GM21515 (cell line): Measurements from ENCODE around the gene ZNF319.
"Not testable (repeated sequence)": the region's sequence is repeated elsewhere in the genome, so short reads cannot be mapped to it uniquely, and the experiment has no call there.

ENCODE experiments used
- ATAC-seq: cut with Tn5 transposase; IDR thresholded peaks from one replicate; pipeline ENCODE4 v1.9.1; 2021; ENCODE audit not compliant: unreplicated experiment

The ZNF319 gene

DNA sequence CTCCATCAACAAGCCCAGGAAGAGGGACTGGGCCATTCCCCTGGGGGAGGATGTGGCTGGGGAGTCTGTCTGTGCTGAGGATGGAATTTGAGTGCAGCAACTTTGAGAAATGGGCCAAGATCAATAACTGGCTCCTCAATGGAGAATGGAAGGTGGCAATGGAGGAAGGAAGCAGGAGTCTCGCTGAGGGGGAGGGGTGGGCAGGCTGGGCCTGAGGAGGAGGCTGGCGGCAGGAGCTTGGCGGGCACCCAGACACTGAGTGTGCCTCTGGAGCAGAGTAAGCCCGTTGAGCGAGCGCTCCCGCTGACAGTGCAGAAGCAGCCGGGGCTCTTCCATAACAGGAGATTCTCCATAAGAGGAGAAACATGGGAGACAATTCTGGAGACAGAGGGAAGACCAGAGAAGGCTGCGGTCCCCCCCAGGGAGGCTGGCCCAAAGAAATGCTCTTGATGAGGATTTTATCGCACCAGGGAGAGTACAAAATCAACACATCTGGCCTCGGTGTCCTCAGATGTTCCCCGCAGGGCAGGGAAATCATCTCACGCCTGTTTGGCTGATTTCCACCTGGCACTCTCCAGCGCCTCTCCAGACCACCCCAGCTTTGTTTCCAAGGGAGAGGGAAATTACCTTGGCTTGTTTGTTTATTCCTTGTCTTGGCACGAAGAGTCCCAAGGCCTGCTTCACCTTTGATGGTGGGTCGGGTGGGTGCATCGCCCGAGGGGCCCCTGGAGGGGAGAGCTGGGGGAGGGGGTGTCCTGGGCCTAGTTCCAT, 22.3 kb upstream of the ZNF319 start:
- ATAC-seq = no peak

DNA sequence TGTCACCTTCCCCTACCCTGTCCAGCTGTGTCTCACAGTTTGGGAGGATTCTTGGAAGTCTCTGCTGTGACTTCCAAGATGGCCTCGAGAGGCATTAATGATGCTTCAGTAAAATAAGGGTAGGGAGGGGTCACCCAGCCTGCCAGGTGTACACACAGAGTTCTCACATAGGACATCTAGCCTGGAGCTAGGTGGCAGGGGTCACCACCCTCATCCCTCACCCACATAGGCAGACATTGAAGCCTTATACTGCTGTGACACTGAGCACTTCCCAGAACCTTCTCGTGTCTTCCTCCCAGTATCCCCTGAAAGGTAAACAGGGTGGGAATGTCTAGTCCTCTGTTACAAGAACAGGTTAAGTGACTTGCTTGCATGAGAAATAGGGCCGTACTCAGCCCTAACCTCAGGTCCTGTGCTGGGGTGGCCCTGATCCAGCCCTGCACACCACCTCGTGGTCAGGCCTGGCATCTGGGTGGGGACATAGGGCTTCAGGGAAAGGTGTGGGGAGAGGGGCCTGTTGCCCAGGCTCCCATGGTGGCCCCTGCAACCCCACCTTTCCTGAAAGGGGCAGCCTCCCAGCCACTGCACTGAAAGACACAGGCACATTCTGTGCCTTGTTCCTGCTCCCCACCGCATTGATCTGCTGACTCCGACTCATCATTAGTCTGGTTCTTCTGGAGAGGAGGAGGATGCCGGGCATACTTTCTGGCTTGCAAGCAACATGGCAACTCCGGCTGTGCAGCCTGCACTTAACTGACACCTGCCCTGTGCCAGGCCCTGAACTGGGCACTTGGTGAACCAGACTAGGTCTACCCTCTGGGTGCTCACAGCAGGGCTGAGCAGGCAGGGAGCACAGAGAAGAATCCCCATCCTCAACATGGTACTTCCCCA, 21.4 kb upstream of the ZNF319 start:
- no peak for ATAC-seq

DNA sequence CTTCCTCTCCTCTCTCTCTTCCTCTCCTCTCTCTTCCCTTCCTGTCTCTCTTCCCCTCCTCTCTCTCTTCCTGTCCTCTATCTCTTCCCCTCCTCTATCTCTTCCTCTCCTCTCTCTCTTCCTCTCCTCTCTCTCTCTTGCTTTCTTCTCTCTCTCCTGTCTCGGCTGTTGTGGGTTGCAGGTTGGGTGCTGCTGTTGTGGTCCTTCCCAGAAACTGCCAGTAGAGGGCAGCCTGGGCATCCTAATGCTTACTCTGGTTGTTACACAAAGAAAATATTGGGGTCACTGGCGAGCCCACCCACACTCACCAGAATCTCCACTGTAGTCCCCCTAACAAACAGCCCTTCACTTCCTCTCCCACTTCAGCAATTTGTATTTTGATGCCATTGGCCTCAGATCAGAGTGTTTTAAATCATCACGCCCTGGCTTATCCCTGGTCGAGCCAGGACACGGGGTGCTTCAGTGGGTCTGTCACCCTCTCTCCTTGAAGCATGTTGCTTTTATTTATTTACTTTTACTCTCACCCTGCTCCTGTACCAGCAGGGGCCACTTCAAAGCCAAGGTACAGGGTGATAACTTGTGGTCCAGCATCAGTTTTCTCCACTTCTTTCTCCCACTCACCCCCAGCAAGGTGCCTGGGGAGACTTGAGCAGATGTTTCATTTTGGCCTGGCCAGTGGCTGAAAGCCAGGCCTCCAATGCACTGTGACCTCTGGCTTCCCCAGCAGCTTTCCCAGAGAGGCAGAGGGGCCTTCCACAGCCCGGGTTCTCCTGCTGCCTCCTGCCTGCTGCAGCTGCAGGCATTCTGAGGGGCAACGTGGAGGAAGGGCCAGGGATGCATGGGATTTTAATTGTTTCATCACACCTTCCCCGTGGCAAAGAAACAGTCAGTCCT, 20.4 kb upstream of the ZNF319 start:
- no peak for ATAC-seq

DNA sequence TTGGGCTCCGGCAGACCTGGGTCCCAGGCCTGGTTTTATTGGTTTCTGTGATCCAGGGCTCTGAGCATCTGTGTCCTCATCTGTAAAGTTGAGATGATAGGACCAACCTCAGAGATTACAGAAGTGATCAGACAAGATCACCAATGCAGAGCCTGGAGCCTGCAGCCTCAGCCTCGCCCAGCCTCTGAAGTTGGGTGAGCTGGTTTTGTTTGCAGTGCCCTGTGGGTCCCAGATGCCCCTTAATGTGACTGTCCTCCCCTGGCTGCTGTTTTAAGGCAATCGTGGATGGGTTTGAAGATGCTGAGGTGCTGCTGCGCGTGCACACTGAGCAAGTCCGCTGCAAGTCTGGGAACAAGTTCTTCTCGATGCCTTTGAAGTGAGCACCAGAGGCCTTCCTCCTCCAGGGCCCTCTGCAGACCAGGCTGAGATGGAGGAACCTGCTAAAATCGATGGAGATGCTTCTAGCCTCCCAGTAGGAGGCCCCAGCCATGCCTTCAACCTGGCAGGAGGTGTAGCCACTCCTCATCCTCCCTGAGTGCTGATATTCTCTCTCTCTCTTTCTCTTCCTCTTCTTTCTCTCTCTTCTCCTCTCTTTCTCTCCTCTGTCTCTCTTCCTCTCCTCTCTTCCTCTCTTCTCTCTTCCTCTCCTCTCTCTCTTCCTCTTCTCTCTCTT, 19.5 kb upstream of the ZNF319 start:
- no peak for ATAC-seq

DNA sequence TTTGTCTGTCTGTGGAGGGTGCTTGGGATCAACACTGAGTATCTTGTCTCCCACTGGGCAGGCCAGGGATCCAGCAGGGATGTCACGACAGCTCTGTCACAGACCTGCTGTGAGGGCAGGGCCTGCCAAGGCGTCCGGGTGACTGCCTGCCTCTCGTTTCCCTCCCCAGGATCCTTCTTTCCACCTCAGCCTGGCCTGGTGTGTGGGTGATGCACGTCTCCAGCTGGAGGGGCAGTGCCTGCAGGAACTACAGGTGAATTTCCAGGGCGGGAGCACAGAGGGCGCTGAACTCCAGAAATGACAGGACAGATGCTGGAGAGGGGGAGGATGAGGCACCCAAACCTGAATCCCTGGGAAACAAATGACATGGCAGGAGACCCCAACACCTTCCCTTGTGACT, 18.3 kb upstream of the ZNF319 start:
- no peak for ATAC-seq

DNA sequence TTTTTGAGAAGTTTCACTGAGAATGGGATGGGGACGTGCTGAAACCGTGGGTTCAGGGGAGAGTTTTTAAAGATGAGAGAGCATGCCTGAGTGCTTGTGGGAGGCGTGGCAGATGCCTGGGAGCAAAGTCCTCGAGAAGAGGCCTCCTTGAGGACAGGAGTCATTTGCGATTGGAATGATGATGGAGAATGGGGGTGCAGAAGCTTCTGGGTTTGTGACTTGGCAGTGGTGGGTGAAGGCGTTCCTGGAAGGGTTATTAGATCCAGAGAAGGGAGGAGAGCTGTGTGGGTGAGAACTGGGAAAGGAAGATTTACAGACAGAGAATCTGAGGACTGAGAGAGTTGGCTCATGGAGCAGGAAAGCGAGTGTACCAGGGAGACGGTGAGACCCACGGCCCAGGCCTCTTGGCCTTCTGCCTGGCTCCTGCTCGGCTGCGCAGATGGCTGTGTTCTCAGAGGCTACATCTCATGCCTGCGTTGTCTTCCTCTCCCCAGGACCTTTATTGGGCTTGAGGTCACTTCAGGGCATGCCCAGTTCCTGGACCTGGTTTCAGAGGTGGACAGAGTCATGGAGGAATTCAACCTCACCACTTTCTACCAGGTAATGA, 16.5 kb upstream of the ZNF319 start:
- no peak for ATAC-seq

DNA sequence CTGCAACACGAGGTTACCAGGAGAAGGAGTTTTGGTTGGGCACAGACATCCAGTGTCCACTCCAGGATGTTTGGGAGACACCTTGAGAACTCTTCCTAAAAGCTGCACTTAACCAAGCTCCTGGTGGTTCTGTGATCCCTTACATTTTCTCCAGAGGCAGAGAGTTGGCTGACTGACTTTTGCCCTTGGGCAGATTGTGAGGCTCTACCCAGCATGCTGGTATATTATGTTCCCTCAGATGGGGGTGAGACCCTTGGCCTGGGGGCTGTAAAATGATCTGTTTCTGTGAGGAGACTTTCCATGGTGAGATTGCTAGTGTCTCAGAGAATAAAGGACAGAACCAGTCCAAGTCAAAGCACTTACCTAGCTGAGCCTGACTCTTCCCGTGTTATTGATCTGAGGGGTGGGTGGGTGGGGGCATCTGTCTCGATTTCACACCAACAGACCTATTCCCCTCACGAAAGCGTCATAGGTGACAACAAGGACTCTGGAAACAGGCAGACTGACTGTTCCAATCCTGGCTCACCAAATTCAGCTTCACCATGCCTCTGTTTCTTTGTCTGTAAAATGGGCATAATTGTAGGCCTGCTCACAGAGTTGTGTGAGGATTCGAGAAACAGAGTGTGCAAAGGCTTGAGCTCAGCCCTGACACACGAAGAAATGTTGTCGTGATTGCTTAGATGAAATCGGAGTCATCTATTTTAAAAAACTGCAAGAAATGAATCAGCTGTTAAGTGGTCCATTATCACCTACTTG, 12.9 kb upstream of the ZNF319 start:
- no peak for ATAC-seq

DNA sequence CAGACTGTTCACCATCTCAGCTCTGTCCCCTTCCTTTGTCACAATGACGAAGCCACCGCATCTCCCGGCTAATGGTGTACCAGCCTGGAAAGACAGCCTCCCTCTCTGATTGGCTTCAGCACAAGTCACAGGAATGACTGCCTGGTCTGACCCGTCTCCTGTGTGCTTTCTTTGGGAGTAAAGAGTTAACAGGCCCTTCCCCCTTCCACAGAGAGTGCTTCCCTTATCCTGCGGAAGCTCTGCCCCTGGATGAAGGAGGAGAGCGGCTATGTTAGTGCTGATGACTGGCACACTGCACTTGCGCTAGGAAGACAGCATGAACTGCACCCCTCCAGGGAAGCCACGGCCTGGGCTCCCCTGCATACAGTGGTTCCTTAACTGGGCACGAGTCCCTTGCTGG, 12.0 kb upstream of the ZNF319 start:
- no peak for ATAC-seq

DNA sequence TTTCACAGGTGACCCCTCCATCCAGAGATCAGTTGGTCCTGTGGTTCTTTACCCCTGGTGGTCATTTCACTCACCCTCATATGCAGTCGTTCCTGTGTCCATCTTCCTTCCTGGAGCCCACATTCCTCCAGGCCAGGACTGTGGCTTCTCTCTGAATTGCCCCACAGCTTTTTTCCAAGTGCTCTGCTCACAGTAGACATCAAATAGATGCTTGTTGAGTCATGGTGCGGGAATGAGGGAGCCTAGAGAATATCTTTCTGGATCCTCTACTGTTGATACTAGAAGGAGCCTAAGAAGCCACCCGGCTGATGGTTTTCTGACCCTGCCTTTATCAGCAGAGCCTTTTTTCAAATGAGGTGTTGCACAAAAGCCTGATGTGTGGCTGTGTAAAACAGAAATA, 11.2 kb upstream of the ZNF319 start:
- ATAC-seq = no peak

DNA sequence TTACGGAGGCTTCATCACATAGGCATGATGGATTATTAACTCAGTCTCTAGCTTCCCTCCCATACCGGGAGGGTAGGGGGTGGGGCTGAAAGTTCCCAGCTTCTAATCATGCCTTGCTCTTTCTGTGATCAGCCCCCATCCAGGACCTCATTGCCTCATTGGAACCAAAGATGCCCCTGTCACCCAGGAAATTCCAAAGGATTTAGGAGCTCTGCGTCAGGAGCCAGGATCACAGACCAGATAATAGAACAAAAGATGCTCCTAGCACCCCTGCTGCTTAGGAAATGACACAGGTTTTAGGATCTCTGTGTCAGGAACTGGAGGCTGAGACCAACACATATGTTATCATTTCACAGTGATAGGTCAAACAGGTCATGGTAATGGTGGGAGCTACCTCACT, 10.4 kb upstream of the ZNF319 start:
- no peak for ATAC-seq

DNA sequence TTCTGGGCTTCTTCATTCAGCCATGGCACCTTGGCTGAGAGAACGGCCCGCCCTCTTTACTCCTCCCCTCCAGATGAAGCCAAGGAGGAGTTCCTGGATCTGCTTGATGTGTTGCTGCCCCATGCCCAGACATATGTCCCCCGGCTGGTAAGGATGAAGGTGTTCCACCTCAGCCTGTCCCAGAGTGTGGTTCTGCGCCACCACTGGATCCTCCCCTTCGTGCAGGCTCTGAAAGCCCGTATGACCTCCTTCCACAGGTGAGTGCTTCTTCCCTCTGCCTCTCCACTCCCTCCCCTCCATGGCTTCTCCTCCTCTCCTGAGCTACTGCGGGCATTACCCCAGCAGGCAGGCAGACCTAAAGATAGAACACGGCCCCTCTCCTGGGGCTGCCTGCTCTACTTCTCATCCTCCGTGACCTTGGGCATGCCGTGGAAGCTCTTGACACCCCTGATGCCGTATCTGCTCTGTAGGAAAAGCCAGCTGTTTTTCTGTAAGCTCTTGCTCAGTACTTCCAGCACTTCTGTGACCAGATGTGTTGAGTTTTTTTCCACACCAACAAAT, 9.5 kb upstream of the ZNF319 start:
- ATAC-seq = no peak

DNA sequence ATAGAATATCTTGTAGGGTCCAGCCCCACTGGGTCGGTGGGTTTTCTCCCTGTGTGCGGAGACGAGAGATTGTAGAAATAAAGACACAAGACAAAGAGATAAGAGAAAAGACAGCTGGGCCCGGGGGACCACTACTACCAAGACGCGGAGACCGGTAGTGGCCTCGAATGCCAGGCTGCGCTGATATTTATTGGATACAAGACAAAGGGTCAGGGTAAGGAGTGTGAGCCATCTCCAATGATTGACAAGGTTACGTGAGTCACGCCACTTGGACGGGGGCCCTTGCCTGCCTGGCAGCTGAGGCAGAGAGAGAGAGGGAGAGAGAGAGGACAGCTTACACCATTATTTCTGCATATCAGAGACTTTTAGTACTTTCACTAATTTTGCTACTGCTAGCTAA, 4.3 kb upstream of the ZNF319 start:
- not testable (repeated sequence) for ATAC-seq

DNA sequence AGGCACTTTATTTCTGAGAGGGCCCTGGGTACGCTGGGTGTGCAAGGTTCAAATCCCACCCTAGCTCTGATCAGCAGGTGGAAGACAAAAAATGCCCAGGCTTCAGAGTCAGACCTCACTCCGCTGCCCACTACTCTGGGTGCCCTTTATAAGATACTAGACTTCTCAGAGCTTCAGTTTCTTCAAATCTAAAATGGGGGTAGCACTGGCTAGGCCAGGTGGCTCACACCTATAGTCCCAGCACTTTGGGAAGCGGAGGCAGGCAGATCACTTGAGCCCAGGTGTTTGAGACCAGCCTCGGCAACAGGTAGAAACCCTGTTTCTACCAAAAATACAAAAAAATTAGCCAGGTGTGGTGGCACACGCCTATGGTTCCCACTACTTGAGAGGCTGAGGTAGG, 2.5 kb upstream of the ZNF319 start:
- ATAC-seq = no peak

DNA sequence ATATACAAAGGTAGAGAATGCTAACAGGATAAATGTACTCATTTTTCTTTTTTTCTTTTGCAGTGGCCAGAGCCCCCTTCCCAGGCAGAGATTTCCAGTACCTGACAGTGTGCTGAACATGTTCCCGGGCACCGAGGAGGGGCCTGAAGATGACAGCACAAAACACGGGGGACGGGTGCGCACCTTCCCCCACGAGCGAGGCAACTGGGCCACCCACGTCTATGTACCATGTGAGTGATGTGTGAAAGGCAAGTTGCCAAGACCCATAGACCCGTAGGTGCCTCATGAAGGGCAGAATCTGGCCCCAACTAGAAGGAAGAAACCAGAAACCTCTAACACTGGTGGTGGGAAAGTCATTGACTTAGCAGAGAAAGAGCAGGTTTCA, 1.9 kb upstream of the ZNF319 start:
- ATAC-seq = no peak

DNA sequence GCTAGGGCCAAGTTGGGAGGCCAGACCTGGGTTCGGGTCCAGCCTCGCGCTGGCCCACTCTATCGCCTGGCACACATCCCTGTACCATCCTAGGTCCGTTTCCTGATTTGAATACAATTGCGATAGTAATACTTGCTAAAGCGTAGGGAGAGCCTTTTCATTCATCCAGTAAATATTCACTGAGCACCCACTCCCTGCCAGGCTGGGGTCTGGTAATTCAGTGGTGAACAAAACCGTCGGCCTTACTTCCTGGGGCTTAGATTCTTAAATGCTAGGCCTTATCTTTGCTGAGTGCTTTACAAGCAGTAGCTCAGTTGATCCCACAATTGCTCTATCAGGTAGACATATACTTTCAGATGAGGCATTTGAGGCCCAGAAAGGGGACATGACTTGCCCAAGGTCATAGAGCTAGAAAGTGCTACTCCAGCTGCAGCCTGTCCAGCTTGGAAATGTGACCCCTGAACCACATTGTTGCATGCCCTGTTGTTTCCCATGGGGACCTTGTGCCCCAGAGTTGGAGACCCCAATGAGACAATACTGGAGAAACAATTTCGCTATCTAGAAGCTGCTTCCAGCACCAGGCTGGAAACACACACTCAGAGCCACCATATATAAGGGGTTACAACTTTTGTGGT, 1.4 kb upstream of the ZNF319 start:
- no peak for ATAC-seq

DNA sequence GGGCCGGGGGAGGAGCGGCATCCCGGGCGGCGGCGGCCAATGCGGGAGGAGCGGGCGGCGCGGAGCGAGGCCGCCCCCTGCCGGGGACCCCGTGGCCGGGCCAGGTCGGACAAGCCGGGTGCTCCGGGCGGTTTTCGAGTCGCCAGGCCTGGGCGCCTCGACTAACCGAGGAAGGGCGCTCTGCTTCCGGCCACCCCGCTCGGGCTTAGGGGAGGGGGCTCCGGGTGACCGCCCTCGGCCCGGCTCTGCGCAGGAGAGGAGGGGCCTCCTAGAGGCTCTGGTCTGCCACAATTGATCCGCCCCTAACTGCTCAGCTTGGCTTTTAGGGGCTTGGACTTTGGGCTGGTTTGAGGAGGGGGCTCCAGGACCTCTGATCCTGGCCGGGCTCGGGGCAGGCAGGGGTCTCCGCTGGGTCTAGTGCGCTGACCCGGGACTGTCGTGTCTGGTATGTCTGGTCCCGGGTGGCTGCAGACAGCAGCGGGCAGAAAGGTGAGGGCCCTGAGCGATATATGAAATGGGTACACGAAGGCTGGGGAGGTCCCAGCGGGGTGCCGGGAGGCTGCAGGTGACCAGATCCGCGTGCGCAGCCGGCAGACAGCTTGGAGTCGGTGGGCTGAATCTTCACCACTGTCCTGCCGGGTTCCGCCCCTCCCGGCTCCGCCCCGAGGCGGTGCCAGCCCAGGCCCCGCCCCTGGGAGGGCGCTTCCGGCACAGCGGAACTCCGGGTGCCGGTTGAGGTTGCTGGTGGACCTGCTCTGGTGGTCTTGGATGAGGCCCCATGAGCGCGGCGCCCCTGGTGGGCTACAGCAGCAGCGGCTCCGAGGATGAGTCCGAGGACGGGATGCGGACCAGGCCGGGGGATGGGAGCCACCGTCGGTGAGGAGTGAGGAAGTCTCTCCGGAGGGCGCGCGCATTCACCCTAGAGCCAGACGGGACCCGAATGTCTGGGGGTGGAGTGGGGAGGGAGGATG, 519 bp upstream of the ZNF319 start, which contains the start of gene USB1:
USB1 (plus strand) TSS at position 702 of the 971 bp plus-strand sequence; CDS start at position 779, 77 bp downstream.
- peak; percentile 77 for ATAC-seq

DNA sequence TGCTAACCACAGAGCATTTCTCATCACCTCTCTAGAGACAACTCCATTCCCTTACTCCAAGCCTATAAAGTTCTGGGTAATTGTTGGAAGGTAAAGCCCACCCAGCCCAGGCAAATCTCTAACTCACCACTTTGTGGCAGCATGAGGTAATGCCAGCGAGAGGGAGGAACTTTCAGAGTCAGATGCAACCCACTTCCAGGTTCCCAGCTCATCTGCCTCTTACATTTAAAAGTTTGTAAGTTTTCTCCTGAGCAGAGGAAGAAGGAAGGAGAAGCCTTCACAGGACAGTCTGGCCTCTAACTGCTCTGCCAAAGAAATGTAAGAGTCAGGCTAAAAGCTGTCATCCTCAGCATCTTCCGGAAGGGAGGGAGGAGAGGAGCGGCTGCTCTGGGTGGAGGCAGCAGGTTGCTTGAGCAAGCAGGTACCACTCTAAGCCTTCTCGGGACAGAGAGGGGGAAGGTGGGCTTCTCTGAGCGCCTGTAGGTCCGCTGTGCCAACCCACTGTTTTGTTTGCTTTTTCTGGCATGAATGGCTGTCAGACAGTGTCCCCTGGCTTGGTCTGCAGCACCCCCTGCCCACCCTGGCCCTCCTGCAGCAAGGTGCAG, 1.0 kb downstream of the ZNF319 start:
- ATAC-seq = no peak
